Measurements from ENCODE around the gene PDZD7. TPM values are rescaled to one million over a fixed set of nuclear protein-coding genes. Genes with fewer than 3 reads are reported as not detected.

Gene PDZD7
- total and polyA plus RNA-seq, 9 of the 15 experiments (the other 6 are each of a cell fraction or from before 2014, with no cell fraction given): 0.04 to 0.24 (median 0.08) TPM; not detected in 3

DNA sequence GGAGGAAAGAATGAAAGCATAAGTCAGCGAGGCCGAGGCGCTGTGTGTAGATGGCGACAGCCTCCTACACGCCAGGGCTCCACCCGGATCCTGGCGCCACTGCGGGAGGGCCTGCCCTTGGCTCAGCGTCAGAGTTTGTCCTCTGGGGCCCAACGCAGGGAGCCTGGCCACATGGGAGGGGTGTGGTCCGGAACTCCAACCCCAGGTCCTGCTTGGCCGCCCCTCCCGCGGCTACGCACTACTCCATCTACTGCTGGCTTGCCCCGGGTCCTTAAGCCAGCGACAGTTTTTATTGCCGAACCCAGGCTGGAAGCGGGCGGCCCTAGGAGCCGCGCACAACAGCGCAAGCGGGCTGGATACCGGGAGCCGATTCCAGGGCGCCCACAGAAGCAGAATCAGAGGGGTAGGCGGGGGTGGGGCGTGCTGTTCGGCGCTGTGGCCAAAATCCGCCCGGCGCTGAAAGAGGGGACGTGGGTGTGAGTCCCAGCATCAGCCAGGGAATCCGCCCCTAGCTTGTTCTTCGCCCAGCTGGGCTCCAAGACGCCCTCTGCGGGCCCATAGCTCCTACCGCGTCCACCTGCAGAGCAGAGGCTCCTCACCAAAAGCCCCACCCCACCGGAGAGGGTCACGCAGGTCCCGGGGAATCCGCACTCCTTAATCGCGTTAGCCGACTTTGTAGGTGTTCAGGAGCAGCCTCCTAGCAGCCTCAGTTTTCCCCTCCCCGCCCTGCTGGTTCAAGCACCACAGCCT is 35.4 kb upstream of the PDZD7 start (continued):
- TF ChIP-seq, protein P1, sequence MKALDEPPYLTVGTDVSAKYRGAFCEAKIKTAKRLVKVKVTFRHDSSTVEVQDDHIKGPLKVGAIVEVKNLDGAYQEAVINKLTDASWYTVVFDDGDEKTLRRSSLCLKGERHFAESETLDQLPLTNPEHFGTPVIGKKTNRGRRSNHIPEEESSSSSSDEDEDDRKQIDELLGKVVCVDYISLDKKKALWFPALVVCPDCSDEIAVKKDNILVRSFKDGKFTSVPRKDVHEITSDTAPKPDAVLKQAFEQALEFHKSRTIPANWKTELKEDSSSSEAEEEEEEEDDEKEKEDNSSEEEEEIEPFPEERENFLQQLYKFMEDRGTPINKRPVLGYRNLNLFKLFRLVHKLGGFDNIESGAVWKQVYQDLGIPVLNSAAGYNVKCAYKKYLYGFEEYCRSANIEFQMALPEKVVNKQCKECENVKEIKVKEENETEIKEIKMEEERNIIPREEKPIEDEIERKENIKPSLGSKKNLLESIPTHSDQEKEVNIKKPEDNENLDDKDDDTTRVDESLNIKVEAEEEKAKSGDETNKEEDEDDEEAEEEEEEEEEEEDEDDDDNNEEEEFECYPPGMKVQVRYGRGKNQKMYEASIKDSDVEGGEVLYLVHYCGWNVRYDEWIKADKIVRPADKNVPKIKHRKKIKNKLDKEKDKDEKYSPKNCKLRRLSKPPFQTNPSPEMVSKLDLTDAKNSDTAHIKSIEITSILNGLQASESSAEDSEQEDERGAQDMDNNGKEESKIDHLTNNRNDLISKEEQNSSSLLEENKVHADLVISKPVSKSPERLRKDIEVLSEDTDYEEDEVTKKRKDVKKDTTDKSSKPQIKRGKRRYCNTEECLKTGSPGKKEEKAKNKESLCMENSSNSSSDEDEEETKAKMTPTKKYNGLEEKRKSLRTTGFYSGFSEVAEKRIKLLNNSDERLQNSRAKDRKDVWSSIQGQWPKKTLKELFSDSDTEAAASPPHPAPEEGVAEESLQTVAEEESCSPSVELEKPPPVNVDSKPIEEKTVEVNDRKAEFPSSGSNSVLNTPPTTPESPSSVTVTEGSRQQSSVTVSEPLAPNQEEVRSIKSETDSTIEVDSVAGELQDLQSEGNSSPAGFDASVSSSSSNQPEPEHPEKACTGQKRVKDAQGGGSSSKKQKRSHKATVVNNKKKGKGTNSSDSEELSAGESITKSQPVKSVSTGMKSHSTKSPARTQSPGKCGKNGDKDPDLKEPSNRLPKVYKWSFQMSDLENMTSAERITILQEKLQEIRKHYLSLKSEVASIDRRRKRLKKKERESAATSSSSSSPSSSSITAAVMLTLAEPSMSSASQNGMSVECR (CRISPR knock-in tag; IDR thresholded peaks at IDR 0.05): peak; percentile 75
- TF ChIP-seq MAZ (CRISPR knock-in tag; conservative IDR thresholded peaks at IDR 0.05 in 1 of 2, IDR thresholded peaks at IDR 0.05 in 1 of 2): peak; percentile 72 to 92; a peak in 3 of 4 replicates
- TF ChIP-seq ATF7 (IDR thresholded peaks at IDR 0.05): peak; percentile 69
- peak; percentile 62; the same call in 1 of the 2 replicates for TF ChIP-seq GABPB1 (CRISPR knock-in tag; IDR thresholded peaks at IDR 0.05)
- peak; percentile 87 for TF ChIP-seq EGR1 (conservative IDR thresholded peaks at IDR 0.05)
- TF ChIP-seq, protein P2, sequence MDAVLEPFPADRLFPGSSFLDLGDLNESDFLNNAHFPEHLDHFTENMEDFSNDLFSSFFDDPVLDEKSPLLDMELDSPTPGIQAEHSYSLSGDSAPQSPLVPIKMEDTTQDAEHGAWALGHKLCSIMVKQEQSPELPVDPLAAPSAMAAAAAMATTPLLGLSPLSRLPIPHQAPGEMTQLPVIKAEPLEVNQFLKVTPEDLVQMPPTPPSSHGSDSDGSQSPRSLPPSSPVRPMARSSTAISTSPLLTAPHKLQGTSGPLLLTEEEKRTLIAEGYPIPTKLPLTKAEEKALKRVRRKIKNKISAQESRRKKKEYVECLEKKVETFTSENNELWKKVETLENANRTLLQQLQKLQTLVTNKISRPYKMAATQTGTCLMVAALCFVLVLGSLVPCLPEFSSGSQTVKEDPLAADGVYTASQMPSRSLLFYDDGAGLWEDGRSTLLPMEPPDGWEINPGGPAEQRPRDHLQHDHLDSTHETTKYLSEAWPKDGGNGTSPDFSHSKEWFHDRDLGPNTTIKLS (IDR thresholded peaks at IDR 0.05; ENCODE audit: borderline replicate concordance, low read depth): 0 out of 2 replicates have a peak, but pooled peaks have one; percentile 23
- TF ChIP-seq, protein P3, sequence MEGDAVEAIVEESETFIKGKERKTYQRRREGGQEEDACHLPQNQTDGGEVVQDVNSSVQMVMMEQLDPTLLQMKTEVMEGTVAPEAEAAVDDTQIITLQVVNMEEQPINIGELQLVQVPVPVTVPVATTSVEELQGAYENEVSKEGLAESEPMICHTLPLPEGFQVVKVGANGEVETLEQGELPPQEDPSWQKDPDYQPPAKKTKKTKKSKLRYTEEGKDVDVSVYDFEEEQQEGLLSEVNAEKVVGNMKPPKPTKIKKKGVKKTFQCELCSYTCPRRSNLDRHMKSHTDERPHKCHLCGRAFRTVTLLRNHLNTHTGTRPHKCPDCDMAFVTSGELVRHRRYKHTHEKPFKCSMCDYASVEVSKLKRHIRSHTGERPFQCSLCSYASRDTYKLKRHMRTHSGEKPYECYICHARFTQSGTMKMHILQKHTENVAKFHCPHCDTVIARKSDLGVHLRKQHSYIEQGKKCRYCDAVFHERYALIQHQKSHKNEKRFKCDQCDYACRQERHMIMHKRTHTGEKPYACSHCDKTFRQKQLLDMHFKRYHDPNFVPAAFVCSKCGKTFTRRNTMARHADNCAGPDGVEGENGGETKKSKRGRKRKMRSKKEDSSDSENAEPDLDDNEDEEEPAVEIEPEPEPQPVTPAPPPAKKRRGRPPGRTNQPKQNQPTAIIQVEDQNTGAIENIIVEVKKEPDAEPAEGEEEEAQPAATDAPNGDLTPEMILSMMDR (IDR thresholded peaks at IDR 0.05 in 2 of 3, conservative IDR thresholded peaks at IDR 0.05 in 1 of 3; ENCODE audit: insufficient read depth in 2 of 3, low read depth in 1 of 3, low read length in 3 of 3): peak; percentile 64 to 83 (median 68)
- TF ChIP-seq, protein P4, sequence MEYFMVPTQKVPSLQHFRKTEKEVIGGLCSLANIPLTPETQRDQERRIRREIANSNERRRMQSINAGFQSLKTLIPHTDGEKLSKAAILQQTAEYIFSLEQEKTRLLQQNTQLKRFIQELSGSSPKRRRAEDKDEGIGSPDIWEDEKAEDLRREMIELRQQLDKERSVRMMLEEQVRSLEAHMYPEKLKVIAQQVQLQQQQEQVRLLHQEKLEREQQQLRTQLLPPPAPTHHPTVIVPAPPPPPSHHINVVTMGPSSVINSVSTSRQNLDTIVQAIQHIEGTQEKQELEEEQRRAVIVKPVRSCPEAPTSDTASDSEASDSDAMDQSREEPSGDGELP (CRISPR knock-in tag; IDR thresholded peaks at IDR 0.05; ENCODE audit: borderline replicate concordance): peak; percentile 96
- 0 out of 2 replicates have a peak, but pooled peaks have one; percentile 9 for TF ChIP-seq RAD51 (IDR thresholded peaks at IDR 0.05; ENCODE audit: borderline replicate concordance, low read depth)
- TF ChIP-seq TRIM24 (IDR thresholded peaks at IDR 0.05): no peak
- TF ChIP-seq, protein P5, sequence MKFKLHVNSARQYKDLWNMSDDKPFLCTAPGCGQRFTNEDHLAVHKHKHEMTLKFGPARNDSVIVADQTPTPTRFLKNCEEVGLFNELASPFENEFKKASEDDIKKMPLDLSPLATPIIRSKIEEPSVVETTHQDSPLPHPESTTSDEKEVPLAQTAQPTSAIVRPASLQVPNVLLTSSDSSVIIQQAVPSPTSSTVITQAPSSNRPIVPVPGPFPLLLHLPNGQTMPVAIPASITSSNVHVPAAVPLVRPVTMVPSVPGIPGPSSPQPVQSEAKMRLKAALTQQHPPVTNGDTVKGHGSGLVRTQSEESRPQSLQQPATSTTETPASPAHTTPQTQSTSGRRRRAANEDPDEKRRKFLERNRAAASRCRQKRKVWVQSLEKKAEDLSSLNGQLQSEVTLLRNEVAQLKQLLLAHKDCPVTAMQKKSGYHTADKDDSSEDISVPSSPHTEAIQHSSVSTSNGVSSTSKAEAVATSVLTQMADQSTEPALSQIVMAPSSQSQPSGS (CRISPR knock-in tag; IDR thresholded peaks at IDR 0.05): no peak
- peak; percentile 64 for TF ChIP-seq SP1 (CRISPR knock-in tag; IDR thresholded peaks at IDR 0.05)
- no peak for TF ChIP-seq U2AF2 (optimal IDR thresholded peaks at IDR 0.05; ENCODE audit: low read depth, low read length)
- TF ChIP-seq, protein P6, sequence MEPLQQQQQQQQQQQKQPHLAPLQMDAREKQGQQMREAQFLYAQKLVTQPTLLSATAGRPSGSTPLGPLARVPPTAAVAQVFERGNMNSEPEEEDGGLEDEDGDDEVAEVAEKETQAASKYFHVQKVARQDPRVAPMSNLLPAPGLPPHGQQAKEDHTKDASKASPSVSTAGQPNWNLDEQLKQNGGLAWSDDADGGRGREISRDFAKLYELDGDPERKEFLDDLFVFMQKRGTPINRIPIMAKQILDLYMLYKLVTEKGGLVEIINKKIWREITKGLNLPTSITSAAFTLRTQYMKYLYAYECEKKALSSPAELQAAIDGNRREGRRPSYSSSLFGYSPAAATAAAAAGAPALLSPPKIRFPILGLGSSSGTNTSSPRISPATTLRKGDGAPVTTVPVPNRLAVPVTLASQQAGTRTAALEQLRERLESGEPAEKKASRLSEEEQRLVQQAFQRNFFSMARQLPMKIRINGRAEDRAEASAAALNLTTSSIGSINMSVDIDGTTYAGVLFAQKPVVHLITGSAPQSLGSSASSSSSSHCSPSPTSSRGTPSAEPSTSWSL (CRISPR knock-in tag; IDR thresholded peaks at IDR 0.05; ENCODE audit: borderline replicate concordance): no peak
